ENCODE data around the gene MPV17L2. TPM values are rescaled to one million over a fixed set of nuclear protein-coding genes. Genes with fewer than 3 reads are reported as not detected.
A peak's percentile ranks its signal among the peaks of the same experiment; 100 is the strongest.

The MPV17L2 gene
- total RNA-seq (11.5 TPM), polyA plus RNA-seq (ENCODE audit: insufficient read depth, low read depth, low replicate concordance) (31.1 TPM)
- long read RNA-seq, donor 1, partial matches to known transcripts = 0 of 5 reads
- long read RNA-seq, donor 1, other reads (novel, unspliced or antisense) = 0 of 5 reads
- long read RNA-seq, donor 2, partial matches to known transcripts = 0 of 4 reads
- long read RNA-seq, donor 2, other reads (novel, unspliced or antisense) = 0 of 4 reads
- long read RNA-seq, donor 3, partial matches to known transcripts = 0 of 3 reads
- long read RNA-seq, donor 3, other reads (novel, unspliced or antisense) = 0 of 3 reads
- long read RNA-seq, donor 4, partial matches to known transcripts = 0 of 6 reads
- long read RNA-seq, donor 4, other reads (novel, unspliced or antisense) = 0 of 6 reads
- long read RNA-seq, donor 5 = 0 reads
- long read RNA-seq, donor 6, partial matches to known transcripts = 0 of 1 reads
- long read RNA-seq, donor 6, other reads (novel, unspliced or antisense) = 0 of 1 reads
- long read RNA-seq, donor 7, transcript MPV17L2-204 (5 exons, 1,408 nt) = major isoform, 12 of 13 reads
- long read RNA-seq, donor 7, partial matches to known transcripts = 1 of 13 reads
- long read RNA-seq, donor 7, other reads (novel, unspliced or antisense) = 0 of 13 reads
- long read RNA-seq, donor 8, partial matches to known transcripts = 0 of 9 reads
- long read RNA-seq, donor 8, other reads (novel, unspliced or antisense) = 5 of 9 reads
- long read RNA-seq, donor 9, partial matches to known transcripts = 0 of 1 reads
- long read RNA-seq, donor 9, other reads (novel, unspliced or antisense) = 0 of 1 reads
- long read RNA-seq, donor 10, partial matches to known transcripts = 0 of 6 reads
- long read RNA-seq, donor 10, other reads (novel, unspliced or antisense) = 0 of 6 reads

GRCh38 chr19:18192673-18193387 is at the start of gene MPV17L2:
Gene MPV17L2, plus strand, starts transcription at chr19:18193218. Its CDS starts 64 bp downstream, at chr19:18193282.
- H3K27me3 ChIP-seq (ENCODE audit: control insufficient read depth, insufficient read depth, low read length) = no peaks in the 10 kb centered on the region
- peak within 1 kb of the TSS; percentile 96 to 99 for H3K27ac ChIP-seq (ENCODE audit: low read depth in 2 of 2, low read length in 2 of 2)
- peak within 1 kb of the TSS; percentile 78 to 79 (median 79) for H3K4me3 ChIP-seq (ENCODE audit: low read length in 3 of 3)
- H3K36me3 ChIP-seq (ENCODE audit: control insufficient read depth in 2 of 3, insufficient read depth in 3 of 3, low read length in 3 of 3) = peaks cover 0 to 8% (median 2%) of the 10 kb centered on the region in 3 donors
- no peak for TF ChIP-seq CTCF (IDR thresholded peaks at IDR 0.05; ENCODE audit: borderline replicate concordance, extremely low read depth, insufficient read depth)
- intact Hi-C loops (cut with DNase I) = loop anchor here (10.0 kb wide), 1 partner anchor 62 kb away; a partner anchor contains a TSS
- peak within 1 kb of the TSS; percentile 73 to 91 (median 77) for H3K9ac ChIP-seq (ENCODE audit: low read length in 3 of 3)
- FAIRE-seq (peak; percentile 99), DNase-seq (peak; percentile 100)
- H3K4me1 ChIP-seq (ENCODE audit: control insufficient read depth in 2 of 3, insufficient read depth in 2 of 3, low read depth in 1 of 3, low read length in 3 of 3) = peaks cover 0 to 11% (median 9%) of the 10 kb centered on the region in 3 donors
- no peaks in the 10 kb centered on the region for H3K9me3 ChIP-seq (ENCODE audit: control insufficient read depth in 2 of 3, insufficient read depth in 1 of 3, low read length in 3 of 3)

DNA sequence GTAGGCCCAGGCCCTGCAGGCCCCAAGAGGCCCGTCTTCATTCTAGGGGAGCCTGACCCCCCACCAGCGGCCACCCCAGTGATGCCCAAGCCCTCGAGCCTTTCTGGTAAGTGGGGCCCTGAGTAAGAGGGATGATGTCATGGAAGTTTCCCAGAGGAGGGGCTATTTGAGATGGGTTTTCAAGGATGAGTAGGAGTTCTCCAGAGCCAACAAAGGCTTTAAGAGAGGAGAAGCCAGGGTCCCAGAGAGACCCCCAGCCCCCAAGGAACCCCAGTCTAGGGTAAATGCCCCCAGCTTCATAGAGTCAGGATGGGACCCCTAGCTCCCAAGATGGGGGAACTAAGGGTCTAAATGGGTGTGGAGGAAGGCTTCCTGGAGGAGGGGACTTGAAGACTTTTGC is 49.1 kb upstream of the MPV17L2 start:
- FAIRE-seq = no peak
- H3K4me3 ChIP-seq (ENCODE audit: low read length in 3 of 3) = no peak overlapping the region
- H3K27ac ChIP-seq (ENCODE audit: low read depth in 2 of 2, low read length in 2 of 2) = no peak overlapping the region
- H3K9me3 ChIP-seq (ENCODE audit: control insufficient read depth in 2 of 3, insufficient read depth in 1 of 3, low read length in 3 of 3) = no peaks in the 10 kb centered on the region
- intact Hi-C loops (cut with DNase I) = no loop called here
- H3K27me3 ChIP-seq (ENCODE audit: control insufficient read depth, insufficient read depth, low read length) = no peaks in the 10 kb centered on the region
- TF ChIP-seq CTCF (IDR thresholded peaks at IDR 0.05; ENCODE audit: borderline replicate concordance, extremely low read depth, insufficient read depth) = no peak
- H3K9ac ChIP-seq (ENCODE audit: low read length in 3 of 3) = no peak overlapping the region
- peaks cover 2 to 34% (median 16%) of the 10 kb centered on the region in 3 donors for H3K36me3 ChIP-seq (ENCODE audit: control insufficient read depth in 2 of 3, insufficient read depth in 3 of 3, low read length in 3 of 3)
- no peak for DNase-seq
- no peaks in the 10 kb centered on the region for H3K4me1 ChIP-seq (ENCODE audit: control insufficient read depth in 2 of 3, insufficient read depth in 2 of 3, low read depth in 1 of 3, low read length in 3 of 3)

GRCh38 chr19:18144361-18144760 is 48.7 kb upstream of the MPV17L2 start:
- TF ChIP-seq CTCF (IDR thresholded peaks at IDR 0.05; ENCODE audit: borderline replicate concordance, extremely low read depth, insufficient read depth) = no peak
- H3K9ac ChIP-seq (ENCODE audit: low read length in 3 of 3) = no peak overlapping the region
- H3K4me3 ChIP-seq (ENCODE audit: low read length in 3 of 3) = no peak overlapping the region
- no peaks in the 10 kb centered on the region for H3K9me3 ChIP-seq (ENCODE audit: control insufficient read depth in 2 of 3, insufficient read depth in 1 of 3, low read length in 3 of 3)
- H3K27me3 ChIP-seq (ENCODE audit: control insufficient read depth, insufficient read depth, low read length) = no peaks in the 10 kb centered on the region
- intact Hi-C loops (cut with DNase I) = no loop called here
- H3K4me1 ChIP-seq (ENCODE audit: control insufficient read depth in 2 of 3, insufficient read depth in 2 of 3, low read depth in 1 of 3, low read length in 3 of 3) = no peaks in the 10 kb centered on the region
- H3K36me3 ChIP-seq (ENCODE audit: control insufficient read depth in 2 of 3, insufficient read depth in 3 of 3, low read length in 3 of 3) = peaks cover 2 to 33% (median 16%) of the 10 kb centered on the region in 3 donors
- H3K27ac ChIP-seq (ENCODE audit: low read depth in 2 of 2, low read length in 2 of 2) = no peak overlapping the region
- FAIRE-seq = no peak
- no peak for DNase-seq
